Tibial artery (tissue), 4 donors: ENCODE measurements around the gene RBM14.

Experiments used
- DNase-seq, 2 donors: peaks; one replicate each; pipeline ENCODE4 v3.0.0-alpha.2; 2019
- H3K27ac ChIP-seq, 2 donors: fragments of 200-600 bp; sonication (generic) in 1 of 2; 1 replicate in 1 of 2; 2 replicates in 1 of 2; pipeline ENCODE4 v1.5.1; 2018 to 2019; ENCODE audit warnings: mild to moderate bottlenecking in 1 of 2
- H3K27me3 ChIP-seq, 2 donors: fragments of 200-600 bp; sonication (generic) in 1 of 2; one replicate each; pipeline versions ENCODE4 v1.5.1 to v1.6.0; 2016 to 2019
- H3K36me3 ChIP-seq, 3 donors: fragments of 200-600 bp; sonication (generic) in 2 of 3; one replicate each; pipeline ENCODE4 v1.5.1; 2016 to 2019; ENCODE audit warnings: mild to moderate bottlenecking in 2 of 3
- H3K4me1 ChIP-seq, 4 donors: fragments of 200-600 bp; sonication (generic) in 2 of 4; 1 replicate in 3 of 4; 2 replicates in 1 of 4; pipeline ENCODE4 v1.5.1; 2016 to 2019
- H3K4me3 ChIP-seq, 2 donors: fragments of 200-600 bp; sonication (generic) in 1 of 2; 1 replicate in 1 of 2; 2 replicates in 1 of 2; pipeline ENCODE4 v1.5.1; 2018 to 2019; ENCODE audit warnings: mild to moderate bottlenecking in 2 of 2
- H3K9me3 ChIP-seq, 3 donors: fragments of 200-600 bp; sonication (generic) in 1 of 3; one replicate each; pipeline ENCODE4 v1.5.1; 2016 to 2019
- intact Hi-C: fragments of 100-400 bp; cut with DNase I; formaldehyde crosslinking; loops from one replicate; pipeline ENCODE4 v1.15.0; 2023; ENCODE audit warnings: low total_unique reads
- TF ChIP-seq, protein P1 (sequence below), 2 experiments: fragments of 200-600 bp in 1 of 2; fragments of 450-650 bp in 1 of 2; IDR thresholded peaks; one replicate each; pipeline ENCODE4 v1.5.1; 2017 to 2019; ENCODE audit warnings: antibody characterized with exemption in 2 of 2, mild to moderate bottlenecking in 1 of 2, moderate library complexity in 1 of 2

RBM14 gene

DNA sequence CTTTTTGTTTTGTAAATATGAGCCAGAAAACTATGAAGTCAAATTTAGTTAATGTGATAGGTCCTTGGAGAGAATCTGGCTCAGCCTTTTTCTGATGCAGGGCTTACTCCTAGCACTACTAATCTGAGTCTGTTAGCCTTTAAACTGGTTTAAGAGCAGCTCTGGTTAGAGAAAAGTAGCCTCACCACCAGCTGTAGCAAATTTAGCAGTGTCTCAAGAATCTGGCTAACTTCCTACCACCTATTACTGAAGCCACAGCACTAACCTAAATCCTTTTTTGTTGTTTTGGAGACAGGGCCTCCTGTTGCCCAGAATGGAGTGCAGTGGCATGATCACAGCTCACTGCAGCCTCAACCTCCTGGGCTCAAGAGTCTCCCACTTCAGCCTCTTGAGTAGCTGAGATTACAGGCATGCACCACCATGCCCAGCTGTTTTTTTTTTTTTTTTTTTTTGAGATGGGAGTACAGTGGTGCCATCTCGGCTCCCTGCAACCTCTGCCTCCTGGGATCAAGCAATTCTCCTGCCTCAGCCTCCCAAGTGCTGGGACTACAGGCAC lies 47.4 kb downstream of the RBM14 start:
- intact Hi-C loops = no loop called here
- DNase-seq = no peak
- no peaks in the 10 kb centered on the region for H3K9me3 ChIP-seq
- no peaks in the 10 kb centered on the region for H3K27me3 ChIP-seq
- peaks cover 22 to 92% (median 52%) of the 10 kb centered on the region in 3 donors for H3K36me3 ChIP-seq
- H3K4me1 ChIP-seq = no peaks in the 10 kb centered on the region
- no peak overlapping the region for H3K4me3 ChIP-seq
- TF ChIP-seq, protein P1, sequence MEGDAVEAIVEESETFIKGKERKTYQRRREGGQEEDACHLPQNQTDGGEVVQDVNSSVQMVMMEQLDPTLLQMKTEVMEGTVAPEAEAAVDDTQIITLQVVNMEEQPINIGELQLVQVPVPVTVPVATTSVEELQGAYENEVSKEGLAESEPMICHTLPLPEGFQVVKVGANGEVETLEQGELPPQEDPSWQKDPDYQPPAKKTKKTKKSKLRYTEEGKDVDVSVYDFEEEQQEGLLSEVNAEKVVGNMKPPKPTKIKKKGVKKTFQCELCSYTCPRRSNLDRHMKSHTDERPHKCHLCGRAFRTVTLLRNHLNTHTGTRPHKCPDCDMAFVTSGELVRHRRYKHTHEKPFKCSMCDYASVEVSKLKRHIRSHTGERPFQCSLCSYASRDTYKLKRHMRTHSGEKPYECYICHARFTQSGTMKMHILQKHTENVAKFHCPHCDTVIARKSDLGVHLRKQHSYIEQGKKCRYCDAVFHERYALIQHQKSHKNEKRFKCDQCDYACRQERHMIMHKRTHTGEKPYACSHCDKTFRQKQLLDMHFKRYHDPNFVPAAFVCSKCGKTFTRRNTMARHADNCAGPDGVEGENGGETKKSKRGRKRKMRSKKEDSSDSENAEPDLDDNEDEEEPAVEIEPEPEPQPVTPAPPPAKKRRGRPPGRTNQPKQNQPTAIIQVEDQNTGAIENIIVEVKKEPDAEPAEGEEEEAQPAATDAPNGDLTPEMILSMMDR (IDR thresholded peaks at IDR 0.05) = no peak
- no peak overlapping the region for H3K27ac ChIP-seq

DNA sequence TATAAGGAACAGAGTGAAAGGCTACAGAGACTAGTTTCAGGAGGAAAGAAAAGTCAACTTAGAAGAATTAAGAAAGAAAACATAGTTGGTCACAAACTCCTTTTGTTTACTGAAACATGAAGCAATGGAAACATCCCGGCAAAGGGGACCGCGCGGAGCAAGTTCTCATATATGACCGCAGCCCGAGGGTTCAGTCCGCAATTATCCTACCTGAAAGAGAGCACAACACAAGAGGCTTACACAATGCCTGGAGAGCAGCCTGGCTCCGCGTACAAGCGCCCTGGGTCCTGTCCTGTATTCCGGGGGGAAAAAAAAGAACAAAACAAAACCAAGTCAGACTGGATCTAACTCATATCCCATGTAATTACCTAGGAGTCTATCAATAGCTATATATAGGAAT lies 48.9 kb downstream of the RBM14 start:
- Histone ChIP-seq H3K27me3 (no peaks in the 10 kb centered on the region), H3K4me3 (no peak overlapping the region), H3K36me3 (peaks cover 15 to 85% (median 55%) of the 10 kb centered on the region in 3 donors), H3K4me1 (peaks cover 0 to 9% (median 2%) of the 10 kb centered on the region in 4 donors), H3K9me3 (no peaks in the 10 kb centered on the region), H3K27ac (no peak overlapping the region)
- intact Hi-C loops = no loop called here
- no peak for DNase-seq
- TF ChIP-seq, protein P1 (IDR thresholded peaks at IDR 0.05) = no peak

DNA sequence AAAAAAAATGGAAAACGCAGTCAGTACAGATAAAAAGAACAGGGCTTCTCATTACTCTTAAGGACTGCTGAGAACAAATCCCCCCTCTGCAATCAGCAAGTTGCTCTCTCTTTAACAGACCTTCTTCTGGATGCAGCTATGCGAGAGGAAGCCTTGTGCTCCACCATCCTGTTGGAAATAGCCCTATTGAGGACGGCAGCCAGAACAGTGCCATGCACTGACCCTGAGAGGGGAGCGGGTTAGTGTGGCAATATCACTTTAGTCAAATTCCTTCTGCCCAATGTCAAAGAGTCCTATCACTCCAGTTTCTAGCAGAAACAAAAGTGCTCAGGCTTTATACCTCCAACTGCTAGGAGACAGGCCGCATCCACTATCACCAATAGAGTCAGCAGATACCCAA lies 54.4 kb downstream of the RBM14 start:
- H3K27ac ChIP-seq = no peak overlapping the region
- H3K36me3 ChIP-seq = peaks cover 6 to 33% (median 31%) of the 10 kb centered on the region in 3 donors
- no peak overlapping the region for H3K4me3 ChIP-seq
- H3K27me3 ChIP-seq = no peaks in the 10 kb centered on the region
- no peaks in the 10 kb centered on the region for H3K9me3 ChIP-seq
- TF ChIP-seq, protein P1 (IDR thresholded peaks at IDR 0.05) = no peak
- peaks cover 0 to 40% (median 13%) of the 10 kb centered on the region in 4 donors for H3K4me1 ChIP-seq
- DNase-seq = no peak
- intact Hi-C loops = loop anchor here (10.0 kb wide), 1 partner anchor 246 kb away; the partner anchor contains the start of gene NPAS4

DNA sequence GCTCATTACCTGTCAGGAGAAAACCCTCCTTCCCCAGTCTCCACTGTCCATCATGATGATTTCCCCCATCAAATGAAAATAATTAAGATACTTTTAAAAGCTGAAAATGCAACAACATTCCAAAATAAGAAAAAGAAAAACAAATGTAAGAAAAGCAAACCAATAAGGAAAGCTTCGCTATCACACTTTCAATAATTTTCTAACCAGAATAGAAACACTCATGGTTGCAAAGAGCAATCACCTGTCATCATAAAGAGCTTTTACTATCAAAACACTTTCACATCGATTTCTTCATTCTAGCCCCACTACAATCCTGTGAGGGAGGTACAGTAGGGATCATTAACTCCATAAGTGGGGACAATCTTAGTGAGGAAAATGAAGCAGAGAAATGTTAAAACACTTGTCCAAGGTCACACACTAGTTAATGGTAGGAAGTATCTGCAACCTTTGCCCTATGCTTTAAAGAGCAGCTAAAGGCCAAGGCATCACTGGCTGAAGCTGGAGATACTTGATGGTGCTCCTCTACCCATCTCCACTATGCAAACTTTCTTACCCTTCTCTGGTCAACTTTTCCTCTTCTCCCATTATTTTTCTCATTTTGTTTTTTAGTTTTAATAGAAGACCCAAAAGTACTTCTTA lies 58.7 kb downstream of the RBM14 start:
- Histone ChIP-seq H3K4me3 (no peak overlapping the region), H3K4me1 (peaks cover 0 to 48% (median 24%) of the 10 kb centered on the region in 4 donors), H3K36me3 (no peaks in the 10 kb centered on the region), H3K27me3 (no peaks in the 10 kb centered on the region), H3K27ac (no peak overlapping the region), H3K9me3 (no peaks in the 10 kb centered on the region)
- DNase-seq = no peak
- intact Hi-C loops = loop anchor here (10.0 kb wide), 1 partner anchor 250 kb away; the partner anchor contains the start of gene NPAS4
- TF ChIP-seq, protein P1 (IDR thresholded peaks at IDR 0.05) = no peak

DNA sequence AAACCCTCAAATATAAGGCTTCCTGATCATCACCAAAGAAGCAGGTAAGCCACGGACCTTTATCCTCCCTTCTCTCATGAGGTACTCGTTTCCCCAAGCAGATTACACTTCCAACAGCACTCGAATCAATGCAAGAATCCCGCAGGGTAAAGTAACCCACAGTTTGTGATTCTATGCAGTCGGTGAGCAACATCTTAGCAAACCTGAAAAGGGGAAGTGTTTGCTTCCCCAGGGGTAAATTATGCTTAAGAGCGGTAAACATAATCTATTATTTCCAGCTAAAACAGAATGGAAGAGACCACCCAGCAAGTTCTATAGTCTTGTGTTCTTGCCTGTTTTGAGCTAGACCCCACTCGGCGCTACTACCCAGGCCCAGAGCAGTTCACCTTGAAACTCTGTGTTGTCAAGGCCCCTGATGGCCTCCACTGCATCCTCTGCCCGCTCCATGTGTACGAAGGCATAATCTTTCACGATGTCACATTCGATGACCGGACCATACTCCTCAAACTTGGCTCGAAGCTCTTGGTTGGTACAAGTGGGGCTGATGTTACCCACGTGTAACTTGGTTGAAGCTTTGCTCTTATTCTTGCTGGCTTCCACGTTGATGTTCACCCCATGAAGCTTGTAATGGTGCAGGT lies 60.0 kb downstream of the RBM14 start:
- Histone ChIP-seq H3K36me3 (no peaks in the 10 kb centered on the region), H3K4me1 (peaks cover 0 to 38% (median 20%) of the 10 kb centered on the region in 4 donors), H3K4me3 (peak overlapping the region; percentile 63 to 84), H3K27me3 (no peaks in the 10 kb centered on the region), H3K27ac (peak overlapping the region in 1 of 2 donors; percentile 97), H3K9me3 (no peaks in the 10 kb centered on the region)
- intact Hi-C loops = loop anchor here (10.0 kb wide), 1 partner anchor 252 kb away; the partner anchor contains the start of gene NPAS4
- DNase-seq = peak in 1 of 2 donors; percentile 35
- TF ChIP-seq, protein P1 (IDR thresholded peaks at IDR 0.05) = no peak
